Psoas muscle (tissue), 8 donors: ENCODE results near the gene EDEM1. TPM values are rescaled to one million over a fixed set of nuclear protein-coding genes. Genes with fewer than 3 reads are reported as not detected.
"Not testable (repeated sequence)": the region's sequence is repeated elsewhere in the genome, so short reads cannot be mapped to it uniquely, and the experiment has no call there.

ENCODE experiments used
- ATAC-seq, 4 donors: fragments of 200-7000 bp; cut with Tn5 transposase; one replicate each; pipeline ENCODE4 v1.9.1; 2020; ENCODE audit warnings: moderate library complexity in 3 of 4, mild to moderate bottlenecking in 2 of 4
- DNase-seq, 2 donors: peaks; one replicate each; pipeline ENCODE4 v3.0.0-alpha.2; 2020
- H3K27ac ChIP-seq: fragments of 200-600 bp; one replicate; pipeline ENCODE4 v1.8.0; 2022
- H3K27me3 ChIP-seq, 3 donors: fragments of 200-600 bp in 1 of 3; one replicate each; pipeline versions ENCODE4 v1.6.1 to v1.8.0; 2013 to 2022; ENCODE audit warnings: low read length in 2 of 3, mild to moderate bottlenecking in 2 of 3, moderate library complexity in 1 of 3; ENCODE audit not compliant: insufficient read depth in 3 of 3
- H3K36me3 ChIP-seq, 2 donors: fragments of 200-600 bp in 1 of 2; one replicate each; pipeline versions ENCODE4 v1.6.1 to v1.8.0; 2013 to 2022; ENCODE audit warnings: low read depth in 1 of 2, mild to moderate bottlenecking in 1 of 2, moderate library complexity in 1 of 2; ENCODE audit not compliant: insufficient read depth in 1 of 2
- H3K4me1 ChIP-seq: fragments of 200-600 bp; one replicate; pipeline ENCODE4 v1.8.0; 2022
- H3K4me3 ChIP-seq: fragments of 200-600 bp; one replicate; pipeline ENCODE4 v1.8.0; 2022; ENCODE audit warnings: mild to moderate bottlenecking
- H3K9me3 ChIP-seq: fragments of 200-600 bp; one replicate; pipeline ENCODE4 v1.8.0; 2022
- WGBS, 3 donors: extraction: QIAGEN DNeasy Blood & Tissue Kit; methylation state at CpG; one replicate each; pipeline versions ENCODE4 v1.1.6 to v1.1.7; 2013; 5-methylcytosine and 5-hydroxymethylcytosine counted together
- intact Hi-C, 2 donors: fragments of 100-400 bp; cut with DNase I; formaldehyde crosslinking; loops; one replicate each; pipeline versions ENCODE4 v1.11.0 to v1.14.2; 2022
- polyA plus RNA-seq, 3 donors: library from polyadenylated mRNA; stranded (reverse); fragments of 200-250 nt; gene quantifications; one replicate each; pipeline ENCODE4 v1.2.3, GENCODE V29; 2013
- total RNA-seq, 4 donors: library from RNA; stranded (reverse); fragmentation: NEBNext Ultra II Directional in 2 of 4; extraction: Animal tissue kit (Norgen Biotek cat#: 25700) in 2 of 4; gene quantifications; one replicate each; pipeline versions ENCODE4 v1.2.1 to v1.2.4, GENCODE V29; 2021 to 2023
- TF ChIP-seq, protein P1 (sequence below): fragments of 200-600 bp; IDR thresholded peaks from one replicate; pipeline ENCODE4 v1.8.0; 2022; ENCODE audit warnings: antibody characterized with exemption
- donor health status: healthy with polysubstance abuse.
- donor health status: DM: no; HTN: no; CAD: no; lungs with moderate emphysema.
- donor health status: Bipolar disorder and iron deficiency.
- donor health status: healthy.
- donor health status: DM: yes; HTN: yes; CAD: no.
- donor health status: DM: no; HTN: no; CAD: no.
- donor health status: DM: no; HTN: no; CAD: no.
- donor health status: DM: yes; HTN: yes; CAD: no.

Gene EDEM1
- total and polyA plus RNA-seq, 7 donors, result 2.6 to 11.7 (median 5.7) TPM

DNA sequence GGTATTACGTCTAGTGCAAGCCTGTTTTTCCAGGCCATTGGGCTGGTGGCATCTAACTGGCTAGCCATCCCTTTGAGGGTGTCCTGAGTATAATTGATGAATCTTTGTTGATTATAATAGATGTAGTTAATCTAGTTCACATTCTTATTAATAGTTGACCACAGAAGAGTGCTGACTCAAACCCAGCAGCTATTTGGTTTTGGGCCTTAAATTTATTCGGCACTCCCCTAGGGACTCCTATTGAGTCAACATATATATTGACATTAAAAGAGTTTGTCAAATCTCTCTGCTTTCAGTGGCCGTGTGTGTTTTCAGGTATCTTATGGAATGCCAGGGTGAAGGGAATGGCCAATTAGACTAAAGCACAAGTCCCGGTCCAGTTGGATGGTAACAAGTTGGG lies 45.7 kb upstream of the EDEM1 start:
- intact Hi-C loops, result loop anchor here (5.0 kb wide), 2 partner anchors 36 to 46 kb away; partner anchors contain the start of gene EDEM1 (in 1 of the 2)
- peaks cover 68% of the 10 kb centered on the region for H3K4me1 ChIP-seq
- no peak for DNase-seq
- no peak overlapping the region for H3K27ac ChIP-seq
- TF ChIP-seq, protein P1, sequence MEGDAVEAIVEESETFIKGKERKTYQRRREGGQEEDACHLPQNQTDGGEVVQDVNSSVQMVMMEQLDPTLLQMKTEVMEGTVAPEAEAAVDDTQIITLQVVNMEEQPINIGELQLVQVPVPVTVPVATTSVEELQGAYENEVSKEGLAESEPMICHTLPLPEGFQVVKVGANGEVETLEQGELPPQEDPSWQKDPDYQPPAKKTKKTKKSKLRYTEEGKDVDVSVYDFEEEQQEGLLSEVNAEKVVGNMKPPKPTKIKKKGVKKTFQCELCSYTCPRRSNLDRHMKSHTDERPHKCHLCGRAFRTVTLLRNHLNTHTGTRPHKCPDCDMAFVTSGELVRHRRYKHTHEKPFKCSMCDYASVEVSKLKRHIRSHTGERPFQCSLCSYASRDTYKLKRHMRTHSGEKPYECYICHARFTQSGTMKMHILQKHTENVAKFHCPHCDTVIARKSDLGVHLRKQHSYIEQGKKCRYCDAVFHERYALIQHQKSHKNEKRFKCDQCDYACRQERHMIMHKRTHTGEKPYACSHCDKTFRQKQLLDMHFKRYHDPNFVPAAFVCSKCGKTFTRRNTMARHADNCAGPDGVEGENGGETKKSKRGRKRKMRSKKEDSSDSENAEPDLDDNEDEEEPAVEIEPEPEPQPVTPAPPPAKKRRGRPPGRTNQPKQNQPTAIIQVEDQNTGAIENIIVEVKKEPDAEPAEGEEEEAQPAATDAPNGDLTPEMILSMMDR, result no peak
- no peaks in the 10 kb centered on the region for H3K27me3 ChIP-seq
- WGBS, 3 donors, result 97 to 100% (median 98%) methylated on average over 4 of the region's 4 CpGs
- H3K36me3 ChIP-seq, result no peaks in the 10 kb centered on the region
- no peak for ATAC-seq
- H3K4me3 ChIP-seq, result no peak overlapping the region
- no peaks in the 10 kb centered on the region for H3K9me3 ChIP-seq

DNA sequence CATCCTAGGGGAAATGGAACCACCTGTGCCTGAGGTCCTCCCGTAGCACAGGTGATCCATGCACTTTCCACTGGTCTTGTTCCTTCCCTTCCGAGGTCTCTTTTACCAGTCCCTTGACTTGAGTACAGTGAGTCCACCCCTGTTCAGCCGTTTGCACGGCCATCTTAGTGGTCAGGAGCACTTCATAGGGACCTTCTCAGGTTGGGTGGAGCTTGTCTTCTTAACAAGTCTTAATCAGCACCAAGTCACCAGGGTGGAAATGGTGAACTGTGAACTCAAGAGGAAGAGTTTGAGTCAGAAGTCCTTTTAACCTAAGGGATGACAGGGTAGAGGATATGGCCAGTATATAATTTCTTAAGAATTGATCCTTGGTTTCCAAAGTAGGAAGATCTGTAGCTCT lies 44.0 kb upstream of the EDEM1 start:
- ATAC-seq (no peak), DNase-seq (no peak)
- H3K4me3 ChIP-seq, result no peak overlapping the region
- intact Hi-C loops, result loop anchor here (5.0 kb wide), 2 partner anchors 34 to 44 kb away; partner anchors contain the start of gene EDEM1 (in 1 of the 2)
- H3K4me1 ChIP-seq, result peaks cover 61% of the 10 kb centered on the region
- H3K9me3 ChIP-seq, result no peaks in the 10 kb centered on the region
- TF ChIP-seq, protein P1, result no peak
- no peaks in the 10 kb centered on the region for H3K27me3 ChIP-seq
- no peaks in the 10 kb centered on the region for H3K36me3 ChIP-seq
- WGBS, 3 donors, result 97 to 98% (median 98%) methylated on average over 4 of the region's 4 CpGs
- no peak overlapping the region for H3K27ac ChIP-seq

DNA sequence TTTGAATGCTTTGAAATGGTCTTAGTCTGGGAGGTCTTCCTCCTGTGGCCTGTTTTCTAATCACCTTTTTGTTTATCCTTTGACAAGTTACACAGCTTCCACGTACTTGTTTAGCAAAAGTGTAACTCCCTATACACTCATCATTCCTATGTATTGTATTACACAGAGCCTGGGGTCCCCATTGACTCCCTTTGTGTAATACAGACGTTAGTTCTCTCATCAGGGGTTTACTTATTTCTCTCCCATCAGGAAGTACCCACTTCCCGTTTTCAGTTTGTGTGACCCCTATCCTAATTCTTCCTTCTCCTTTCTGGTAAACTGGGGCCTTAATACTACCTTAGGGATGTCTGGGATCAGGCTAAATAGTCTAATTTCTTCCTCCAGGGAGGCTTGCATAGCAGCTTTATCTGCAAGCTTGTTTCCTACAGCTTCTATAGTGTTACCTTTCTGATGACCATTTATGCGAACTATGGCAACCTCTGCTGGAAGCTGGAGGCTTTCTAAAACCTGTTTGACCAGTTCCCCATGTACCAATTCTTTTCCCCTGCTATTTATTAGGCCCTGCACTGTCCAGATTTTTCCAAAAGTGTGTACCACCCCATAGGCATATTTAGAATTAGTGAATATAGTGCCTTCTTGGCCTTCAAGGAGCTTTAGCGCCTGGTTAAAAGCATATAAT lies 43.1 kb upstream of the EDEM1 start:
- DNase-seq, result no peak
- 90 to 91% (median 90%) methylated on average over 5 of the region's 5 CpGs for WGBS, 3 donors
- H3K27ac ChIP-seq, result no peak overlapping the region

DNA sequence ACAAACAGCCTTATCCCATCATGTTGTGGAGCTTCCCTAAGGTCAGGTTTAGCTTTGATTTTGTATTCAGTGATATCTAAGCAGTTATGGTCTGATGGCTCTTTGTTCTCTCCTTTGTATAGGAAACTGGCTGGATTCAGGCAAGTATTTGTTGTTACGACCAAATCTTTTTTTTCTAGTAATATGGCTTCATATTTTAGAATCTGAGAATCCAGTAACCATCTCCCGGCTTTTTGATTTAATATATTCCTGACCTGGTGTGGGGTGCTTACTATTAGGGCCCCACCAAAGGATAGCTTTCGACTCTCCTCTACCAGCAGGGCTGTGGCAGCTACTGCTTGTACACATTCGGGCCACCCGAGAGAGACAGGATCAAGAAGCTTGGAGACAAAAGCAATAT lies 42.4 kb upstream of the EDEM1 start:
- intact Hi-C loops, result no loop called here
- no peaks in the 10 kb centered on the region for H3K36me3 ChIP-seq
- ATAC-seq (no peak), DNase-seq (no peak)
- no peaks in the 10 kb centered on the region for H3K9me3 ChIP-seq
- peaks cover 52% of the 10 kb centered on the region for H3K4me1 ChIP-seq
- TF ChIP-seq, protein P1, result no peak
- WGBS, 3 donors, result 87 to 94% (median 90%) methylated on average over 5 of the region's 5 CpGs
- H3K27ac ChIP-seq, result no peak overlapping the region
- no peak overlapping the region for H3K4me3 ChIP-seq
- no peaks in the 10 kb centered on the region for H3K27me3 ChIP-seq

More for the DNA sequence above, 43.1 kb upstream of the EDEM1 start:
- H3K4me1 ChIP-seq, result peaks cover 54% of the 10 kb centered on the region
- no peaks in the 10 kb centered on the region for H3K36me3 ChIP-seq
- H3K4me3 ChIP-seq, result no peak overlapping the region
- intact Hi-C loops, result loop anchor here (5.0 kb wide), 2 partner anchors 33 to 43 kb away; partner anchors contain the start of gene EDEM1 (in 1 of the 2)
- no peak for ATAC-seq
- H3K27me3 ChIP-seq, result no peaks in the 10 kb centered on the region
- no peaks in the 10 kb centered on the region for H3K9me3 ChIP-seq
- TF ChIP-seq, protein P1, result no peak

DNA sequence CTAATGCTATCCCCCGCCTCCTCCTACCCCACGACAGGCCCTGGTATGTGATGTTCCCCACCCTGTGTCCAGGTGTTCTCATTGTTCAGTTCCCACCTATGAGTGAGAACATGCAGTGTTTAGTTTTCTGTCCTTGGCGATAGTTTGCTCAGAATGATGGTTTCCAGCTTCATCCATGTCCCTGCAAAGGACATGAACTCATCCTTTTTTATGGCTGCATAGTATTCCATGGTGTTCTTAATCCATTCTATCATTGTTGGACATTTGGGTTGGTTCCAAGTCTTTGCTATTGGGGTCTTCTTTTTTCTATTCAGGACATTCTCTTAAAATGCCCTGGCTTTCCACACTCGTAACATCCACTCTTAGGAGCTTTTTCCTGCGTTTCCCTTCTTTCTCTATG lies 40.4 kb upstream of the EDEM1 start:
- H3K4me3 ChIP-seq, H3K9me3 ChIP-seq, H3K27ac ChIP-seq, intact Hi-C loops, DNase-seq, ATAC-seq, H3K27me3 ChIP-seq, H3K36me3 ChIP-seq: not testable (repeated sequence)
- peaks cover 45% of the 10 kb centered on the region for H3K4me1 ChIP-seq
- WGBS, 3 donors, result 90 to 99% (median 97%) methylated on average over 5 of the region's 5 CpGs
